GM18520 (cell line): ENCODE results near the gene CASP8.

Source experiments
- ATAC-seq: cut with Tn5 transposase; IDR thresholded peaks from one replicate; pipeline ENCODE4 v1.9.1; 2021; ENCODE audit not compliant: unreplicated experiment

CASP8 gene

DNA sequence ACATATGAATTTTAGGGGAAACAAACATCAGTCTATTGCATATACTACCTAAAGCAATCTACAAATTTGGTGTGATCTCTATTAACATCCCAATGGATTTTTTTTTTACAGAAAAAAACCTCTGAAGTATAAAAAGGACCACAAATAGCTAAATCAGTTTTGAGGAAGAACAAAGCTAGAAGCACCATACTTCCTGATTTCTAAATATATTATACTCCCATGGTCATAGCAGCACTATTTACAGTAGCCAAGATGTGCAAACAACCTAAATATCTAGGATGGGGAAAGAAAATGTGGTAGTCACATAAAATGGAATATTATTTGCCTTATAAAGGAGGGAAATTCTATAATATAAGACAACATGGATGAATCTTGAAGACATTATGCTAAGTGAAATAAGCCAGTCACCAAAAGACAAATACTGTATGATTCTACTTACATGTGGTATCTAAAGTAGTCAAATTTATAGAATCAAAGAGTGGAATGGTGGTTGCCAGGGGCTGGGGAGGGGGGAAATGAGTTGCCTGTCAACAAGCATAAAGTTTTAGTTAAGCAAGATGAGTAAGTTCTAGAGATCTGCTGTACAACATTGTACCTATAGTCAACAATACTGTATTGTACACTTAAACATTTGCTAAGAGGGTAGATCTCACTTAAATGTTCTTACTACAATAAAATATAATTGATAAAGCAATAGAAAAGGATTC lies 17.6 kb upstream of the CASP8 start:
- ATAC-seq: no peak

DNA sequence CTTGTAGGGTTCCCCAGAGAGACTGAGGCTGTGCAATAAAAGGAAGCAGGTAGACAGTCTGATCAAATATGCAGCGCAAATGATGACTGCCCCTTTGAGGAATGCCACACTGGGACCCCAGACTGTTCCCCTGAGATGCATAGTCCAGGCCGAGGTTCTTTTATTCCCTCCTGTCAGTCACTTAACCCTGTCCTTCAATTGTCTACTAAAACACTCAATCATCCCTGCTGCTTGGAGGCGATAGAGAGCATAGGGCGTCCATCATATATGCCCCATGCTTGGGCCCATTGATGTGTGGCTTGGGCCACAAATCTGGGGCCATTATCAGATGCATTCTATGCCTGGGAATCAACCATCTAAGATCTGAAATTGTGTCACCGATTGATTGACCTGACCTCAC lies 15.5 kb upstream of the CASP8 start:
- ATAC-seq: no peak

DNA sequence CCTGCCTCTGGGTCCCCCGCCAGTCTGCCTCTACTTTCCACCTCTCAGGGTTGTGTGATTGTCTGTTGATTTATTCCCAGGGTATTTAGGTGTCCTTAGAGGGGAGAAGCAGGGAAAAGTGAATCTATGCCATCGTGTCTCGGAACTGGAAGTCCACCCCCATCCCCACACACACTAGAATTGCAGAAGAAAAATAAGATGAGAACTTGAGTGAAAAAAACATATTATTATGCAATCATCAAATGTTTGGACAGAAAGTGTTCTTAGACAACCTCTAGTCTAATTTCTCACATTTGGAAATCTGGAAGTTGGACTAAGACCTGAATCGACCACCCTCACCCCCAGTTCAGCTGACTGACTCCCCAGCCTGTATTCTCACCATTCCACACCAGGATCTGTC lies 14.1 kb upstream of the CASP8 start:
- ATAC-seq: no peak

DNA sequence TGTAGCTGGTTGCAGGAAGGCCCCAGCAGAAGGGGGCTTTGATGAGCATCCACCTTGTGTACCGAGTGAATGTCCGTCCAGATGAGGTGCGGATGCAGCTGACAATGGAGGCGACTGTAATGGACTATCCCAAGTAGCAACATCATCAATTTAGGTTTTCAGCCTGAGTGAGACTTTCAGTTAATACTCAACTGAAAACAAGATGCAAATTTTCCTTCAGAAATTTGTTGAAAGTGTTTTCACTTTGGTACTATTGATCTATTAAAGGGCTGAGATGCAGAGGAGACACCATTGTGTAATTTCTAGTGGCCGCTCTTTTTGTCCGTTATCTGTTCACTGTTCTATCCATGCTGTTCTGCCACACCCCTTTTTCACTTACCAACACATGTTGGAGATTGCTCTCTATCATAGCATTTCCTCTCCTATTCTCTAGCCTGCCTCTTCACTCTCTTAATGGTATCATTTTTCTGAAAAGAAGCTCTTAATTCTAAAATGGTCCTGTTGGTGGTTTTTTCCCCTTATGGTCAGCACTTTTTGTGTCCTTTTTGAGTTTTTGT lies 12.0 kb upstream of the CASP8 start:
- ATAC-seq: peak; percentile 46

DNA sequence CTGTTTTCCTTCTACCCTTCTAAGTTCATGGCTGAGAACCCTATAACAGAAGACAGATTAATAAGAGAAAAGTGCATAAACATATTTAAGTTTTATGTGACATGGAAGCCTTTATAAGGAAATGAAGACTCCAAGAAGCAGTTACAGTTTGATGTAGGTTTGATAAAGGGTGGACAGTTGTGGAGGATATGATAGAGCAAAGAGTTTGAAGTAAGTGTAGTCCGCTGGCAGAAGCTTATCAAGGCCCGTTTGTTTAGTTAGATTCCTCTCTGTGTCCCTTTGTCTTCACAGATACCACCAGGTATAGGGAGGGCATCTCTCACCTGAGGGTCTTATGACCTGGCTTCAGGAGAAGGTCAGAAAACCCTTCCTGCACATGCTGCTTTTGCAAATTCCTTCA lies 10.4 kb upstream of the CASP8 start:
- no peak for ATAC-seq

DNA sequence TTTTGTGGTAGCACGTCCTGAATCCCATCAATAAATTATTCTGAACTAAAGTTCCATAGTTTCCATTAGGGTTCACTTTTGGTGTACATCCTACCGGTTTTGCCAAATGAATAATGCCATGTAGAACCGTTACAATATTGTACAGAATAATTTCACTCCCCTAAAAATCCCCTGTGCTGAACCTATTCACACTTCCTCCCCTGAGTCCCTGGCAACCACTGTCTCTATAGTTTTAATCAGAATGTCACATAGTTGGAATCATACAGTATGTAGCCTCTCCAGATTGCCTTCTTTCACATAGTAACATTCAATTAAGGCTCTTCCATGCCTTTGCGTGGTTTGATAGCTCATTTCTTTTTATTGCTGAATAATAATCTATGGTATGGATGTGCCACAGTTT lies 9.6 kb upstream of the CASP8 start:
- ATAC-seq: no peak

DNA sequence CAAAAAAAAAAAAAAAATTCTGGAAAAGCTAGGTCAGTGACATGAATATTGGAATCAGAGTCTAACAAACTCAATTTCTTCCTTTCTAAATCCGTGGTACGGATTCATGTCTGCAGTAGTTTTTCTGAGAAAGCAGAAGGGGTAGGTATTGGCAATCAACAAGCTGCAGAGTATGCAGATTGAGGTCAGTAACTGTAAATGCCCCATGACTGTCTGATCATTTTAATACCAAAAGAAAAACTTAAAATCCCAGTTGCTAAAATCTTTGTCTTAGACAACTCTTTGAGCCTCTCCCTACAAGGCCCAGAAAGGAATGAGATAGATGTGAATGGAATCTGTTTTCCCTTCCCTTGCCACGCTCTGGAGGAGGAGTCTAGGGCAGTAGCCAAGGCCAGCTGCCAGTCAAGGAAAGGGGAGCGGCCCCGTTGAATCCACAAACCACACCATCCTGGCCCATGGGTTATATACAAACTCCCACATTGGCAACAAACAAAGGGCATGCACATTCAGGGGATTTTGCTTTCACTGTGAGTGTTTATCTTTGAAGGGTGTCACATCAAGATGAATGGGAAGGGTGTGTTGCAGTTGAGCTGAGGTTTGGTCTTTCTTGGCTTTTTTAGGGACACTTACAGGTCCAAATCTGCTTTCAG lies 6.1 kb upstream of the CASP8 start:
- no peak for ATAC-seq

DNA sequence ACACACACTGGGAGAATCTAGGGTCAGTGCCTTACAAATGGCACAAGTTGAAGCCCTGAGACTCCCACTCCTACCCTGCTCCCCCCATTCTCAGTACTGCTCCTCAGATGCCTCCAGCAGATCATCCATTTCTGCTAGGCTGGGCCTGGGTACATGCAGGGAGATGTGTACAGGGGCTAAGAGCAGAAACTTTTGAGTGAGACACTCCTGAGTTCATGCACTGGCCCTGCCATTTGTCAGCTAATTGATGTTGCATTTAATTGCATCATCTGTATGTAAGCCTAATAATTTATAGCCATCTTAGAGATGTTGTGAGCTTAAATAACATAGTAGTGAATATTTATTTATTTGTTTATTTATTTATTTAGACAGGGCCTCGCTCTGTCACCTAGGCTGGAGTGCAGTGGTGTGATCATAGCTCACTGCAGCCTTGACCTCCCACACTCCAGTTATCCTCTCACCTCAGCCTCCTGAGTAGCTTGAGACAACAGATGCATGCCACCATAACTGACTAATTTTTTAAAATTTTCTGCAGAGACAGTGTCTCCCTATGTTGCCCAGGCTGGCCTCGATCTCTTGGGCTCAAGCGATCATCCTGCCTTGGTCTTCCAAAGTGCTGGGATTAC lies 4.8 kb upstream of the CASP8 start:
- ATAC-seq: no peak

DNA sequence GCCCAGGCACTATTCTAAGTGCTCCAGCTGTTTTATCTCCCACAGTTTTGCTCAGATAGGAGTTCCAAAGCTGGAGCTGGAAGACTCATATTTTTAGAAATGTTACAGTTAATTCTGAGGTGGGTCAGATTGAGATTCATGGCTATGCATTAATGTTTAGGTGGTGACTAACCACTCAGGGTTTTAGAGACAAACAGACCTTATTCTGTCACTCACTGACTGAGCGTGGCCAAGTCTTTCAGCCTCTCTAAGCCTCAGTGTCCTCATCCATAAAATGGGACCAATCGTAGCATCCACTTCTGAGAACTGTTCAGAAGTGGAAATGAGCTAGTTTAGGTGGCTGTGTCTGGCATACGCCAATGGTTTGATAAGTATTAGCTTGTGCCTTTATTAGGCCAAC lies 4.3 kb upstream of the CASP8 start:
- ATAC-seq: no peak

DNA sequence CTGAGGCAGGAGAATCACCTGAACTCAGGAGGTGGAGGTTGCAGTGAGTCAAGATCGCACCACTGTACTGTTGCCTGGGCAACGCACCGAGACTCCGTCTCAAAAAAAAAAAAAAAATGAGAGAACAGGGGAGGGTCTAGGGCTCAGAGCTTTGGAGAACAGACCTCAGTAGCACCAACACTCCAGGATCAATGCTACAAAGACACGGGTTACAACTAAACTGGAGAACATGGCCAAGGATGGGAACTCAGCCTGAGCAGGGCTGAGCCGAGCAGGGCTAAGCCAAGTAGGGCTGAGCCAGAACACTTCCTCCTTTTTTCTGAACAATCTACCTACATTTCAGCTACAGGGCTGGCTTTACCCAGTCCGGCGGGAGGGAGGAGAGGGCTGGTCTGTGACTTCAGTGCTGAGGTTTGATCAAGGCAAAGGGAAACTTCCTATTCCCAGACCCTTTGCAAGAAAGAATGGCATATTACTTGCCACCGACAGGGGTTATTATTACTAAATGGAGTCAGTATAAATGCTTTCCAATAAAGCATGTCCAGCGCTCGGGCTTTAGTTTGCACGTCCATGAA lies 2.9 kb upstream of the CASP8 start:
- peak; percentile 36 for ATAC-seq

DNA sequence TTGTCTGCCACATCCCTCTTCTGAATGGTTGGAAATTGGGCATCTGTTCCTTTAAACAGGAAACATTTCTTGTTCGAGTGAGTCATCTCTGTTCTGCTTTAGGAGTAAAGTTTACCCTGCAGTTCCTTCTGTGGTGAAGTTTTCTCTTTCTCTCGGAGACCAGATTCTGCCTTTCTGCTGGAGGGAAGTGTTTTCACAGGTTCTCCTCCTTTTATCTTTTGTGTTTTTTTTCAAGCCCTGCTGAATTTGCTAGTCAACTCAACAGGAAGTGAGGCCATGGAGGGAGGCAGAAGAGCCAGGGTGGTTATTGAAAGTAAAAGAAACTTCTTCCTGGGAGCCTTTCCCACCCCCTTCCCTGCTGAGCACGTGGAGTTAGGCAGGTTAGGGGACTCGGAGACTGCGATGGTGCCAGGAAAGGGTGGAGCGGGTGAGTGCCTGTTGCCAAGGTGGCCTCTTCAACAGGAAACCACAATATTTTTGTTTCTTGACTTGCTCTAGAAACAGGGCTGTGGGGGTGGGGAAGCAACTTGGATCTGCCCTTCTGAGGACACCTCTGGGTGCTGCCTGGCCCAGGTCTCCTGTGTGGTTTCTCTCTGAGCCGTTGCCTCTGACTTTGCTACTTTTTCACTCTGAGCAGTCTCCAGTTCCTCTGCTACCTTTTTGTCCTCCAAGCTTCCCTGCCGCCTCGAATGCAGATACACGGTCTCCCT lies 2.2 kb upstream of the CASP8 start:
- ATAC-seq: peak; percentile 47

DNA sequence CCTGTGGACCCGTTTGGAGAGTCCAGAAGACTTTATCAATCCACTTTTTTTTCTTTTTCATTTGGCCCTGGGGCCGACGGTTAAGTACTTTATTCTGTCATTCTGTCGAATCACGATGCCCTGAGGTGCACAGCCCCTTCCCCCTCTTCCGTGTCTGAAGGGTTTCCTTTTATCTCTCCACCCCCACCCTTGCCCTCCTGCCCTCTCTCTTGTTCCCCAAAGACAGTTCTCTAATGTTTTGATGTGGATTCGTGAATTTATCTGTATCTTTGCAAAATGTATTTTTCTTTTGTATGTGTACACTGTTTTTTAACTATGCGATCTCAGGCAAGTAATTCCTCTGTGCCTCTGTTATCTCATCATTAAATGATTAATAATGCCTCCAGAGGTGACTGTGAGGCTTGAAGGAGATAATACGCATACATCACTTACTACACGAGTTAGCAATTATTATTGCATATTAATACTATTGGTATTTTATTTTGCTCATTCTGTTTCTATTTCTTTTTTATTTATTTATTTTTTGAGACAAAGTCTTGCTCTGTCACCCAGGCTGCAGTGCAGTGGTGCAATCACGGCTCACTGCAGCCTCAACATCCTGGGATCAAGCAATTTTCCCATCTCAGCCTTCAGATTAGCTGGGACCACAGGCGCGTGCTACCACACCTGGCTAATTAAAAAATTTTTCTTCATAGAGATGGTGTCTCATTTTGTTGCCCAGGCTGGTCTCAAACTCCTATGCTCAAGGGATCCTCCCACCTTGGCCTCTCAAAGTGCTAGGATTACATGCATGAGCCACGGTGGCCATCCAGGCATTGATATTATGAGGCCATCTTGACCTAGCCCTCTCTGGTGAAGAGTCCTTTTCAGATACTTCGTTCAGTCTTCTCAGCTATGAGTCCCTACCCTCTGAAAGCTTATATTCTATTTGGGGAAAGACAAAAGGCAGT lies 1.4 kb upstream of the CASP8 start:
- ATAC-seq: no peak

DNA sequence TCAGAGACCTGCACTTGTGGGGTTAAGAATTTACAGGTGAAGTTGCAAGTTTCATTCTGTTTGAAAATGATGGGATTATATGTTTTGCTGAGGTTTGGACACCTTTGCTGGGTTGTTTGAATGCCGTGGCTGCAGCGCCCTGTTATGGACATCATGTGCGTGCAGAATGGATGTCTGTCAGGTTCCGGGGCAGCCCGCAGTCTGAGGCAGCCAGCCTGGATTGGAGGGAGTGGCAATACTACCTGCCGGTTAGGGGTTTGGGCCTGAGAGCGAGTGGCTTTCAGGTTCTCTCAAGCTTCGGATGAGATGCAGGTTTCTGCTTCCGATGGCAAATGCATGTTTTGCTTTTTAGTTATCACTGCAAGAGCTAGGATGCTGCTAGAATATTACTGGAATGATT lies 1.1 kb downstream of the CASP8 start:
- ATAC-seq: no peak

DNA sequence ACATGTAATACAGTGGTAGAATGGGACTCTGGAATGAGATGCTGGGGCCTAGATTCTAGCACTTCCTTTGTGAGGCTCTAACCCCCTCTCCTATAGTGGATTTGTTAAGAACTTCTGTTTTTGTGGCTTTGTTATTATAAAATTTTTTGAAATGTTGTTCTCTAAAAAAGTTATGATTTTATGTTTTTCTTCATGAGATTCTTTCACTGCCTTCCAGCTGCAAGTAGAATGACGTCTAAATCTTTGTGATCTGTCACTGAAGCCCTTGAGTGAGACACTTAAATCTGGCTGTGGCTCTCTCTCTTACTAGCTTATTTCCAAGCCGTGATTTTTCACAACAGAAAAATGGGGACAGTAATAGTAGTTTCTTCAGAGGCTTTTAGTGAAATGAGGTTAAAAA lies 1.6 kb downstream of the CASP8 start:
- no peak for ATAC-seq

DNA sequence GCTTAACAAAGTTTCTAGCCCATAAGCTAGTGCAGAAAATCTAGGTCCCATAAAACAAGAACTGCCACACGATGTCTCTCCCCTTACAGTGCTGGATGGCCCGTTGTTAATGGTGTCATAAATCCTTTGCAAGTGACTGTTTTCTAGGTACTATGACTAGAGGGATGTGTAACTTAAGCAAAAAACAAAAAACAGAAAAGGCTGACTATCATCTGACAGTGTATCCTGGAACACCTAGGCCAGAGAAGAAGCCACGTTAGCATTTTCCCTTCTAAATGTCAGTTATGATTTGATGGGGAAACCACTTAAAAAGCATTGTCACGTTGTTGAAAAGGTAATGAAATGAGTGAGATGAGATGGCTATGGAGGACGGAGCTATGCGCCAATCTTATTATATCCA lies 2.4 kb downstream of the CASP8 start:
- no peak for ATAC-seq

DNA sequence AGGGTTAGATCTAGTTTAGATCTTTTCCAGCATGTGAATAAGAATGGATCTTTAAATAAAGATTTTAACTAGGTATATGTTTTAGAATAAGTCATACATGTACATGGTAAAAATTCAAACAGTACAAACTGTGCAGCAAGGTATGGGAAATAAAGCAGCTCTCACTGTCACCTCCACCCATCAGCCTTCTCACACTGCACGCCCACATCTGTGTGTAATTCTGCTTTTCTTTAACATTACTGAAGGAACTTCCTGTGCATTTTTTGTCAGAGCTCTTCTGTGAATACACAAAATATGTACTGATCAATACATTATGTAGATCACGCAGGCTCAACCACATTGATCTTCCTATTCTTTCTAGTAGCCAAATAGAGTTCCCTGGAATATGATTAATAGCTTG lies 3.4 kb downstream of the CASP8 start:
- ATAC-seq: no peak

DNA sequence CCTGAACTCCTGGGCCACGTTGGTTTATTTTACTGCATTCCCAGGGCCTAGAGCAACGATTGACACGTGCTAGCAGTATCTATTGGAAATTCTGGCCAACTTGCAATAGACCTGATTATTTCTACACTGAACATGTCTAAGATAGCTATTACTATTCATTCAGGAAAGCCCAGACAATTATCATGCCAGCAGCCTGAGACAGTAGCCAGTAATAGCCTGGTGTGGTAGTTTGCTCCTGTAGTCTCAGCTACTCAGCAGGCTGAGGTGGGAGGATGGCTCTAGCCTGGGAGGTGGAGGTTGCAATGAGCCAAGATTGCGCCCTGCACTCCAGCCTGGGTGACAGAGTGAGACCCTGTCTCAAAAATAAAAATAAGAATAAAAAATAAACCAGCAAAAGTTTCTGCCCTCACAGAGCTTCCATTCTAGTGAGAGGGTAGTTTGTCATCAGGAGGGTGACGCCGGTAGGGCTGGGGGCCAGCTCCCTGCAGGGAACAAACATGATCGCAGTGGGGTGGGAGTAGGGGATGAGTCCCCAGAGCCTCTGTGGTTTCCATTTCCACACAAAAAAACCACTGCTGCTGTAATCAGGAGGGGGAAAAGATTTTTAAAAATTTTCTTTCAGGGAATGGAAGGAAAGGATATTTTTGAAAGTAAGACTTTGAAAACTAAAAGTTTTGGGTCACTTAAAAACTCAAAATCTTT lies 4.3 kb downstream of the CASP8 start:
- ATAC-seq: no peak

DNA sequence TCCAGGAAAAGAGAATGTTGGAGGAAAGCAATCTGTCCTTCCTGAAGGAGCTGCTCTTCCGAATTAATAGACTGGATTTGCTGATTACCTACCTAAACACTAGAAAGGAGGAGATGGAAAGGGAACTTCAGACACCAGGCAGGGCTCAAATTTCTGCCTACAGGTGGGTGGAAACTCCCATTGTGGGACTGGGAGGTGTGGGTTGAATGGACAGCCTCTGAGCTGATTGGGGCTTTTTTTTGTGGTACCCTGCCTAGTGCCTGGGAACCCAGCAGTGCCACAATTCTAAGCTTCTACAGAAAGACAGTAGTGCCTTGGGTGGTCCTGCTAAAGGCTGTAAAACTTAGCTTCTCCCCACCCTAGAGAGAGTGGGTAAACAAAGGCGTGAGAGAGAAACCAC lies 6.3 kb downstream of the CASP8 start:
- ATAC-seq: no peak

DNA sequence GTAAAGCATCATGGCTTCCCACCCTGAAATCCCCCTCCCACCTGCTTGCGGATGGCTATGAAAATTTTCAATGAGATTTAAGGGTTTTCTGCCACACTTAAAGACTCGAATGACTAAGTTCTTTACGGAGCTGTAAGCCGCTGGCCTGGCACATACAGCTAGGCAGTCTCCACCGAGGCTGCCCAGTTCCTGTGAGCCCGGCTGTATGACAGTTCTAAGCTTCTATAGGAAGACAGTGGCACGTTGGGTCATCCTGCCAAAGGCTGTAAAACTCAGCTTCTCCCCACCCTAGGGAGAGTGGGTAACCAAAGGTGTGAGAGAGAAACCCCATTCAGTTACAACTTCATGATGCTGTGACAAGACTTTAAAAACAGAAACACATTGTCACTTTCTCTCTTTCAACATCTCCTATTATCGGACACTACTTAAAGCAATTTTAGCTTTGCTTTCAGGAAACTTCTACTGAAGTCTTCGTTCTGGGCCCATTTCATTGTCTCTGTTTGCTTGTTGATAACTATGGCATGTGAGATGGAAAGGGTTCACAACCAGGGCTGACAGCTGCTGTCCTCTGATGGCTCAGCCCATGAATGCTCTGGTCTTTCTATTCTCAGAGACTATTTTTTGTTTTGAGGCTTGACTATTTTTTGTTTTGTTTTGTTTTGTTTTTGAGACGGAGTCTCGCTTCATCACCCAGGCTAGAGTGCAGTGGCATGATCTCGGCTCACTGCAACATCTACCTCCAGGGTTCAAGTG lies 7.1 kb downstream of the CASP8 start:
- no peak for ATAC-seq
